Measurements from ENCODE around the gene LELP1.

DNA sequence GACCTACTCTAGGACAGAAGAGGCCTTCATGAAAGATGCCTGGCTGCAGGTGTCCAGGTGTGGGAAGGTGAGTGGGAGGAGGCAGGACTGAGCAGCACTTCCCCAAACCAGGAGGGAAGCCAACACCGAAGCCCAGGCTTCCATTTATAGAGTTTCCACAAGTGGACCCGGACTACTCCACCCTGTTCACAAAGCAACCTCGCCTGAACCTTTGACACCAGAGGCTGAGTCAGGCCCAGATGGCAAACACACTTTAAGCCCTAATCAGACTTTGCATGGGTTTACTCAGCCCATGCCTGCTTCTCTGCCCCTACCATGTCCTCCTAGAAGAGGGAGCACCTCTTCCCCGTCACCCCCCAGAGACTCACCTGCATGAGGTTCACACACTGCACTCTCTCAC, 28.1 kb downstream of the LELP1 start:
- TF ChIP-seq JUND (IDR thresholded peaks at IDR 0.05; ENCODE audit: low read length) (no peak), SUZ12 (IDR thresholded peaks at IDR 0.05; ENCODE audit: low read length) (no peak), CHD2 (IDR thresholded peaks at IDR 0.05; ENCODE audit: low read length) (no peak), JUN (IDR thresholded peaks at IDR 0.05; ENCODE audit: low read depth, low read length) (no peak), POLR2AphosphoS5 (IDR thresholded peaks at IDR 0.05; ENCODE audit: low read depth, low read length) (no peak), TAF1 (IDR thresholded peaks at IDR 0.05; ENCODE audit: low read depth, low read length) (no peak), BRCA1 (IDR thresholded peaks at IDR 0.05; ENCODE audit: low read depth, low read length) (no peak), EP300 (IDR thresholded peaks at IDR 0.05; ENCODE audit: borderline replicate concordance in 1 of 2, low read depth in 2 of 2, low read length in 2 of 2) (no peak), CREB1 (IDR thresholded peaks at IDR 0.05) (no peak)
- TF ChIP-seq, protein P1, sequence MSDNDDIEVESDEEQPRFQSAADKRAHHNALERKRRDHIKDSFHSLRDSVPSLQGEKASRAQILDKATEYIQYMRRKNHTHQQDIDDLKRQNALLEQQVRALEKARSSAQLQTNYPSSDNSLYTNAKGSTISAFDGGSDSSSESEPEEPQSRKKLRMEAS (IDR thresholded peaks at IDR 0.05), result no peak
- TF ChIP-seq, protein P2, sequence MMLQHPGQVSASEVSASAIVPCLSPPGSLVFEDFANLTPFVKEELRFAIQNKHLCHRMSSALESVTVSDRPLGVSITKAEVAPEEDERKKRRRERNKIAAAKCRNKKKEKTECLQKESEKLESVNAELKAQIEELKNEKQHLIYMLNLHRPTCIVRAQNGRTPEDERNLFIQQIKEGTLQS (IDR thresholded peaks at IDR 0.05; ENCODE audit: insufficient read depth, low read depth, low read length), result no peak
- TF ChIP-seq, protein P3, sequence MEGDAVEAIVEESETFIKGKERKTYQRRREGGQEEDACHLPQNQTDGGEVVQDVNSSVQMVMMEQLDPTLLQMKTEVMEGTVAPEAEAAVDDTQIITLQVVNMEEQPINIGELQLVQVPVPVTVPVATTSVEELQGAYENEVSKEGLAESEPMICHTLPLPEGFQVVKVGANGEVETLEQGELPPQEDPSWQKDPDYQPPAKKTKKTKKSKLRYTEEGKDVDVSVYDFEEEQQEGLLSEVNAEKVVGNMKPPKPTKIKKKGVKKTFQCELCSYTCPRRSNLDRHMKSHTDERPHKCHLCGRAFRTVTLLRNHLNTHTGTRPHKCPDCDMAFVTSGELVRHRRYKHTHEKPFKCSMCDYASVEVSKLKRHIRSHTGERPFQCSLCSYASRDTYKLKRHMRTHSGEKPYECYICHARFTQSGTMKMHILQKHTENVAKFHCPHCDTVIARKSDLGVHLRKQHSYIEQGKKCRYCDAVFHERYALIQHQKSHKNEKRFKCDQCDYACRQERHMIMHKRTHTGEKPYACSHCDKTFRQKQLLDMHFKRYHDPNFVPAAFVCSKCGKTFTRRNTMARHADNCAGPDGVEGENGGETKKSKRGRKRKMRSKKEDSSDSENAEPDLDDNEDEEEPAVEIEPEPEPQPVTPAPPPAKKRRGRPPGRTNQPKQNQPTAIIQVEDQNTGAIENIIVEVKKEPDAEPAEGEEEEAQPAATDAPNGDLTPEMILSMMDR (IDR thresholded peaks at IDR 0.05; ENCODE audit: control extremely low read depth in 1 of 3, insufficient read depth in 1 of 3, low read depth in 1 of 3, low read length in 3 of 3), result no peak
- TF ChIP-seq, protein P4, sequence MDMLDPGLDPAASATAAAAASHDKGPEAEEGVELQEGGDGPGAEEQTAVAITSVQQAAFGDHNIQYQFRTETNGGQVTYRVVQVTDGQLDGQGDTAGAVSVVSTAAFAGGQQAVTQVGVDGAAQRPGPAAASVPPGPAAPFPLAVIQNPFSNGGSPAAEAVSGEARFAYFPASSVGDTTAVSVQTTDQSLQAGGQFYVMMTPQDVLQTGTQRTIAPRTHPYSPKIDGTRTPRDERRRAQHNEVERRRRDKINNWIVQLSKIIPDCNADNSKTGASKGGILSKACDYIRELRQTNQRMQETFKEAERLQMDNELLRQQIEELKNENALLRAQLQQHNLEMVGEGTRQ (IDR thresholded peaks at IDR 0.05; ENCODE audit: low read length), result no peak

Data from H1 (cell line).